Activated CD8-positive, alpha-beta memory T cell treated with anti-CD3 and anti-CD28 coated beads, Interleukin-2, amount 50 U/mL, for 1 hour (primary cell): Measurements from ENCODE around the gene CELA2B.
"Not testable (repeated sequence)": the region's sequence is repeated elsewhere in the genome, so short reads cannot be mapped to it uniquely, and the experiment has no call there.

Experiments
- DNase-seq: peaks from one replicate; pipeline ENCODE4 v3.0.0-alpha.2; 2020; ENCODE audit errors: extremely low read depth

The CELA2B gene

GRCh38 chr1:15445390-15446122 lies 30.3 kb upstream of the CELA2B start:
- DNase-seq = no peak

- DNase-seq = no peak
Observed at GRCh38 chr1:15446212-15446611, 29.7 kb upstream of the CELA2B start.

- no peak for DNase-seq
Observed at GRCh38 chr1:15448877-15449462, 26.9 kb upstream of the CELA2B start.

- DNase-seq = no peak
Observed at GRCh38 chr1:15449567-15449966, 26.3 kb upstream of the CELA2B start.

- DNase-seq = no peak
Observed at GRCh38 chr1:15451014-15451722, 24.7 kb upstream of the CELA2B start.

GRCh38 chr1:15452216-15452615 lies 23.7 kb upstream of the CELA2B start:
- no peak for DNase-seq

GRCh38 chr1:15452866-15453571 lies 22.9 kb upstream of the CELA2B start:
- no peak for DNase-seq

- no peak for DNase-seq
Observed at GRCh38 chr1:15453734-15454133, 22.2 kb upstream of the CELA2B start.

GRCh38 chr1:15454256-15454655 lies 21.6 kb upstream of the CELA2B start:
- DNase-seq = no peak

- no peak for DNase-seq
Observed at GRCh38 chr1:15455522-15455921, 20.4 kb upstream of the CELA2B start.

GRCh38 chr1:15456313-15456954 lies 19.5 kb upstream of the CELA2B start, which contains the start of gene CELA2A:
CELA2A (plus strand) TSS chr1:15456732; CDS start chr1:15456754, 22 bp downstream.
- no peak for DNase-seq

GRCh38 chr1:15457585-15457984 lies 18.3 kb upstream of the CELA2B start:
- no peak for DNase-seq

- DNase-seq = not testable (repeated sequence)
Observed at GRCh38 chr1:15458388-15458787, 17.5 kb upstream of the CELA2B start.

- no peak for DNase-seq
Observed at GRCh38 chr1:15459771-15460707, 15.9 kb upstream of the CELA2B start.

- no peak for DNase-seq
Observed at GRCh38 chr1:15460708-15461095, 15.2 kb upstream of the CELA2B start.

- not testable (repeated sequence) for DNase-seq
Observed at GRCh38 chr1:15463064-15463800, 12.7 kb upstream of the CELA2B start.

GRCh38 chr1:15463926-15464322 lies 12.0 kb upstream of the CELA2B start:
- not testable (repeated sequence) for DNase-seq

- DNase-seq = no peak
Observed at GRCh38 chr1:15465674-15466073, 10.2 kb upstream of the CELA2B start.

GRCh38 chr1:15466955-15467625 lies 8.8 kb upstream of the CELA2B start:
- not testable (repeated sequence) for DNase-seq
